HCT116 (cell line): ENCODE results near the gene CCNL2. TPM values are rescaled to one million over a fixed set of nuclear protein-coding genes. Genes with fewer than 3 reads are reported as not detected.

Experiments used
- ATAC-seq: fragments of 200-7000 bp; cut with Tn5 transposase; 2 replicates; pipeline ENCODE4 v1.9.1; 2020; ENCODE audit warnings: mild to moderate bottlenecking, moderate library complexity
- BruUV-seq: library from RNA; stranded (reverse); fragments of 400-500 nt; replicated peaks from 2 replicates; lab custom pipeline; 2021; lab: Mats Ljungman, UMichigan
- CTCF ChIA-PET: fragments of 300-600 bp; sonication (Branson Sonifier 250); formaldehyde crosslinking; loops from one replicate; lab custom pipeline; 2021; ENCODE audit warnings: antibody characterized with exemption; lab: Charles Lee
- POLR2A ChIA-PET: fragments of 300-600, 350-600 bp; sonication (Branson Sonifier 250); formaldehyde crosslinking; loops from one replicate; lab custom pipeline; 2021; ENCODE audit warnings: antibody characterized with exemption; lab: Charles Lee
- RAD21 ChIA-PET, 2 experiments: fragments of 300-600 bp; sonication (Branson Sonifier 250); formaldehyde crosslinking; loops; one replicate each; lab custom pipeline; 2023; ENCODE audit warnings: low total read pairs in 2 of 2; ENCODE audit not compliant: uncharacterized antibody in 2 of 2, unreplicated experiment in 2 of 2, low non-redundant PET in 1 of 2; lab: Charles Lee
- DNase-seq: peaks from one replicate; pipeline ENCODE4 v3.0.0-alpha.2; 2010; ENCODE audit warnings: low read depth, low spot score
- H2AFZ ChIP-seq: fragments of 200-600 bp; shearing (Covaris generic), sonication (generic); 2 replicates; pipeline ENCODE4 v1.6.1; 2017; ENCODE audit warnings: low read depth, mixed run types, mixed read lengths, antibody characterized with exemption, low read length; ENCODE audit not compliant: poor library complexity, severe bottlenecking
- H3K27ac ChIP-seq: 2 replicates; pipeline ENCODE4 v1.5.1; 2012; ENCODE audit warnings: low read depth, low read length
- H3K27me3 ChIP-seq: fragments of 200-600 bp; sonication (generic); 2 replicates; pipeline ENCODE4 v1.6.1; 2016; ENCODE audit warnings: mixed run types, low read length, mixed read lengths; ENCODE audit not compliant: insufficient read depth
- H3K36me3 ChIP-seq, 2 experiments: fragments of 200-500 bp in 1 of 2; fragments of 200-600 bp in 1 of 2; sonication (Bioruptor generic) in 1 of 2; sonication (generic) in 1 of 2; 2 replicates each; pipeline versions ENCODE4 v1.5.1 to v1.6.1; 2014 to 2016; ENCODE audit warnings: low read length in 2 of 2, inconsistent platforms in 1 of 2, mixed read lengths in 1 of 2, mixed run types in 1 of 2; ENCODE audit not compliant: insufficient read depth in 2 of 2, control insufficient read depth in 1 of 2
- H3K4me1 ChIP-seq, 2 experiments: fragments of 200-600 bp in 1 of 2; sonication (generic) in 1 of 2; 2 replicates each; pipeline versions ENCODE4 v1.5.1 to v1.6.1; 2012 to 2017; ENCODE audit warnings: low read length in 2 of 2, inconsistent platforms in 1 of 2, mild to moderate bottlenecking in 1 of 2, mixed read lengths in 1 of 2, mixed run types in 1 of 2, moderate library complexity in 1 of 2; ENCODE audit not compliant: insufficient read depth in 2 of 2, control insufficient read depth in 1 of 2
- H3K4me2 ChIP-seq: fragments of 200-600 bp; sonication (generic); 2 replicates; pipeline ENCODE4 v1.6.1; 2017; ENCODE audit warnings: mixed run types, low read length, mixed read lengths
- H3K4me3 ChIP-seq, 2 experiments: fragments of 200-600 bp in 1 of 2; sonication (generic) in 1 of 2; replicated peaks in 1 of 2; 2 replicates each; pipeline ENCODE4 v1.5.1; 2011 to 2016; ENCODE audit warnings: low read length in 2 of 2, control low read depth in 1 of 2, low read depth in 1 of 2, mild to moderate bottlenecking in 1 of 2, mixed read lengths in 1 of 2, mixed run types in 1 of 2
- H3K79me2 ChIP-seq: fragments of 200-600 bp; sonication (generic); 2 replicates; pipeline ENCODE4 v1.6.1; 2017; ENCODE audit warnings: mild to moderate bottlenecking, mixed run types, low read length, moderate library complexity, mixed read lengths; ENCODE audit not compliant: insufficient read depth
- H3K9ac ChIP-seq: fragments of 200-600 bp; sonication (generic); 2 replicates; pipeline ENCODE4 v1.6.1; 2016; ENCODE audit warnings: low read length, mixed read lengths
- H3K9me2 ChIP-seq: fragments of 200-600 bp; sonication (generic), shearing (Covaris generic); 2 replicates; pipeline ENCODE4 v1.6.1; 2017; ENCODE audit warnings: mixed run types, mild to moderate bottlenecking, moderate library complexity; ENCODE audit not compliant: insufficient read depth
- H3K9me3 ChIP-seq, 2 experiments: fragments of 200-500 bp in 1 of 2; fragments of 200-600 bp in 1 of 2; sonication (Bioruptor generic) in 1 of 2; sonication (generic) in 1 of 2; 2 replicates each; pipeline ENCODE4 v1.6.1; 2014 to 2017; ENCODE audit warnings: low read length in 2 of 2, mixed read lengths in 2 of 2, inconsistent platforms in 1 of 2, low read depth in 1 of 2, mild to moderate bottlenecking in 1 of 2, mixed run types in 1 of 2, moderate library complexity in 1 of 2; ENCODE audit not compliant: control insufficient read depth in 1 of 2, insufficient read depth in 1 of 2
- H4K20me1 ChIP-seq: fragments of 200-600 bp; sonication (generic), shearing (Covaris generic); 2 replicates; pipeline ENCODE4 v1.6.1; 2017; ENCODE audit warnings: mixed run types, mild to moderate bottlenecking, moderate library complexity; ENCODE audit not compliant: insufficient read depth
- ATF3 ChIP-seq: IDR thresholded peaks from 2 replicates; pipeline ENCODE4 v1.6.1; 2012
- CBX3 ChIP-seq: IDR thresholded peaks from 2 replicates; pipeline ENCODE4 v1.6.1; 2012; ENCODE audit warnings: low read depth
- CEBPB ChIP-seq: IDR thresholded peaks from 2 replicates; pipeline ENCODE4 v1.6.1; 2012; ENCODE audit warnings: low read depth
- EGR1 ChIP-seq: IDR thresholded peaks from 2 replicates; pipeline ENCODE4 v1.6.1; 2012; ENCODE audit warnings: low read depth
- ELF1 ChIP-seq: IDR thresholded peaks from 2 replicates; pipeline ENCODE4 v1.6.1; 2012; ENCODE audit warnings: low read depth, borderline replicate concordance
- EZH2 ChIP-seq: fragments of 200-600 bp; sonication (generic); IDR thresholded peaks from 2 replicates; pipeline ENCODE4 v1.6.1; 2017; ENCODE audit warnings: antibody characterized with exemption, mixed run types
- EZH2phosphoT487 ChIP-seq: fragments of 200-600 bp; IDR thresholded peaks from 2 replicates; pipeline ENCODE4 v1.6.1; 2018; ENCODE audit warnings: antibody characterized with exemption, borderline replicate concordance
- FOSL1 ChIP-seq: IDR thresholded peaks from 2 replicates; pipeline ENCODE4 v1.6.1; 2012; ENCODE audit warnings: low read depth
- POLR2A ChIP-seq: IDR thresholded peaks from 2 replicates; pipeline ENCODE4 v1.7.0; 2011; ENCODE audit warnings: borderline replicate concordance; ENCODE audit not compliant: insufficient read depth, insufficient read length; ENCODE audit errors: extremely low read depth
- SP1 ChIP-seq: IDR thresholded peaks from 2 replicates; pipeline ENCODE4 v1.6.1; 2012; ENCODE audit warnings: low read depth
- SRF ChIP-seq: IDR thresholded peaks from 2 replicates; pipeline ENCODE4 v1.6.1; 2012; ENCODE audit warnings: low read depth
- YY1 ChIP-seq: IDR thresholded peaks from 2 replicates; pipeline ENCODE4 v1.6.1; 2011; ENCODE audit warnings: low read length, low read depth, moderate library complexity, mild to moderate bottlenecking; ENCODE audit not compliant: insufficient replicate concordance; ENCODE audit errors: extremely low read depth
- ZBTB33 ChIP-seq: IDR thresholded peaks from 2 replicates; pipeline ENCODE4 v1.6.1; 2011; ENCODE audit warnings: mild to moderate bottlenecking, low read length, moderate library complexity; ENCODE audit not compliant: insufficient replicate concordance; ENCODE audit errors: extremely low read depth
- ZFX ChIP-seq: fragments of 450-650 bp; IDR thresholded peaks from 2 replicates; pipeline ENCODE4 v1.6.1; 2017
- ZNF274 ChIP-seq: fragments of 200-500 bp; sonication (Bioruptor generic); IDR thresholded peaks from 2 replicates; pipeline ENCODE4 v1.6.1; 2014; ENCODE audit warnings: mild to moderate bottlenecking, low read depth, low read length, inconsistent platforms
- intact Hi-C: fragments of 100-400 bp; cut with micrococcal nuclease; formaldehyde crosslinking; loops from 2 replicates; pipeline ENCODE4 v1.10.0; 2022
- total RNA-seq: library from RNA; stranded (reverse); gene quantifications from one replicate; pipeline ENCODE4 v1.2.1, GENCODE V29; 2021; ENCODE audit not compliant: unreplicated experiment

CCNL2 gene
- total RNA-seq, 1 experiment from 2014 or later, result 173 TPM

- no peak overlapping the region for H3K27ac ChIP-seq
- no TSS peak for BruUV-seq
- no peaks in the 10 kb centered on the region for H4K20me1 ChIP-seq
- intact Hi-C loops, result no loop called here
- H2AFZ ChIP-seq, result no peak overlapping the region
- H3K36me3 ChIP-seq, result no peaks in the 10 kb centered on the region
- no peak for TF ChIP-seq EZH2
- TF ChIP-seq EGR1, result no peak
- TF ChIP-seq ZFX, result no peak
- TF ChIP-seq ELF1, result no peak
- CTCF ChIA-PET, result no interaction called here
- H3K9me3 ChIP-seq, result no peaks in the 10 kb centered on the region
- peaks cover 10% of the 10 kb centered on the region for H3K79me2 ChIP-seq
- H3K27me3 ChIP-seq, result no peaks in the 10 kb centered on the region
- H3K4me2 ChIP-seq, result peak overlapping the region; percentile 40
- H3K4me3 ChIP-seq, result no peak overlapping the region
- no peak overlapping the region for H3K9ac ChIP-seq
- ATAC-seq (no peak), DNase-seq (no peak)
- RAD21 ChIA-PET, result no interaction called here
- POLR2A ChIA-PET, result no interaction called here
- H3K9me2 ChIP-seq, result no peaks in the 10 kb centered on the region
- peaks cover 10 to 41% of the 10 kb centered on the region in 2 experiments for H3K4me1 ChIP-seq
Observed at GRCh38 chr1:1352786-1353388, 46.2 kb downstream of the CCNL2 start.

GRCh38 chr1:1351511-1352427, 47.4 kb downstream of the CCNL2 start:
- Histone ChIP-seq H3K36me3 (no peaks in the 10 kb centered on the region), H3K9me2 (no peaks in the 10 kb centered on the region), H3K27ac (peak overlapping the region; percentile 18; the same call in 1 of the 2 replicates), H4K20me1 (no peaks in the 10 kb centered on the region), H2AFZ (no peak overlapping the region), H3K79me2 (peaks cover 21% of the 10 kb centered on the region), H3K27me3 (no peaks in the 10 kb centered on the region), H3K4me3 (no peak overlapping the region; a peak in 1 of 4 replicates), H3K9me3 (no peaks in the 10 kb centered on the region), H3K4me1 (peaks cover 18 to 52% of the 10 kb centered on the region in 2 experiments), H3K4me2 (peak overlapping the region; percentile 49), H3K9ac (no peak overlapping the region)
- CTCF ChIA-PET, result no interaction called here
- RAD21 ChIA-PET, result no interaction called here
- BruUV-seq, result no TSS peak
- POLR2A ChIA-PET, result no interaction called here
- intact Hi-C loops, result no loop called here
- DNase-seq, result no peak
- no peak for ATAC-seq
- TF ChIP-seq SP1, result no peak
- no peak for TF ChIP-seq CBX3
- TF ChIP-seq SRF, result no peak
- TF ChIP-seq POLR2A, result no peak
- TF ChIP-seq EZH2phosphoT487, result no peak
- TF ChIP-seq EGR1, result no peak
- TF ChIP-seq FOSL1, result no peak
- no peak for TF ChIP-seq EZH2
- no peak for TF ChIP-seq ZBTB33
- no peak for TF ChIP-seq ZNF274
- no peak for TF ChIP-seq CEBPB
- TF ChIP-seq ATF3, result no peak
- TF ChIP-seq YY1, result no peak
